Upper lobe of left lung (tissue), 6 donors: ENCODE measurements around the gene PIM3. TPM values are rescaled to one million over a fixed set of nuclear protein-coding genes. Genes with fewer than 3 reads are reported as not detected.

Source experiments
- ATAC-seq, 2 donors: fragments of 200-7000 bp; cut with Tn5 transposase; one replicate each; pipeline ENCODE4 v1.9.1; 2022; ENCODE audit warnings: mild to moderate bottlenecking in 2 of 2, moderate library complexity in 2 of 2; ENCODE audit not compliant: low FRiP score in 2 of 2
- DNase-seq, 2 donors: peaks; one replicate each; pipeline ENCODE4 v3.0.0-alpha.2; 2019 to 2020
- H3K27ac ChIP-seq, 4 donors: fragments of 200-600 bp; sonication (generic); one replicate each; pipeline ENCODE4 v1.5.1; 2016 to 2019
- H3K27me3 ChIP-seq, 4 donors: fragments of 200-600 bp; sonication (generic); one replicate each; pipeline ENCODE4 v1.5.1; 2017 to 2019
- H3K36me3 ChIP-seq, 4 donors: fragments of 200-600 bp; sonication (generic); one replicate each; pipeline ENCODE4 v1.5.1; 2016 to 2019
- H3K4me1 ChIP-seq, 4 donors: fragments of 200-600 bp; sonication (generic); one replicate each; pipeline ENCODE4 v1.5.1; 2018 to 2019
- H3K4me3 ChIP-seq, 4 donors: fragments of 200-600 bp; sonication (generic); one replicate each; pipeline ENCODE4 v1.5.1; 2017 to 2019; ENCODE audit warnings: mild to moderate bottlenecking in 2 of 4, moderate library complexity in 1 of 4
- H3K9me3 ChIP-seq, 4 donors: fragments of 200-600 bp; sonication (generic); one replicate each; pipeline ENCODE4 v1.5.1; 2018 to 2019
- CTCF ChIP-seq, 6 experiments: fragments of 450-650 bp in 4 of 6; fragments of 200-600 bp in 2 of 6; sonication (generic) in 2 of 6; IDR thresholded peaks; one replicate each; pipeline ENCODE4 v1.5.1; 2016 to 2019; ENCODE audit warnings: antibody characterized with exemption in 6 of 6
- EP300 ChIP-seq, 4 donors: sonication (generic); formaldehyde crosslinking; IDR thresholded peaks; one replicate each; pipeline ENCODE4 v1.5.1; 2017; ENCODE audit warnings: antibody characterized with exemption in 4 of 4, control low read depth in 2 of 4
- POLR2A ChIP-seq, 4 donors: fragments of 450-650 bp; IDR thresholded peaks; one replicate each; pipeline ENCODE4 v1.5.1; 2016 to 2017; ENCODE audit warnings: antibody characterized with exemption in 4 of 4, mild to moderate bottlenecking in 2 of 4
- POLR2AphosphoS5 ChIP-seq, 2 donors: sonication (generic); formaldehyde crosslinking; IDR thresholded peaks; one replicate each; pipeline ENCODE4 v1.5.1; 2017; ENCODE audit warnings: antibody characterized with exemption in 2 of 2
- WGBS, 2 donors: methylation state at CpG; one replicate each; pipeline ENCODE4 v1.1.5; 2017 to 2018; 5-methylcytosine and 5-hydroxymethylcytosine counted together
- total RNA-seq, 6 donors: library from RNA; depleted of rRNA in 4 of 6; stranded (reverse); fragments of >200 nt in 4 of 6; gene quantifications; one replicate each; pipeline versions ENCODE4 v1.1.0 to v1.2.1, GENCODE V29; 2016 to 2021
- donor health status: DM: no; HTN: no; CAD: no; lungs with moderate emphysema.
- donor health status: DM: no; HTN: yes; CAD: no; lungs with severe emphysema.

PIM3 gene
- total RNA-seq, 6 donors from 2014 or later: 131 to 246 (median 156) TPM

- Histone ChIP-seq H3K4me1 (peaks cover 70 to 86% (median 78%) of the 10 kb centered on the region in 4 donors), H3K4me3 (peak overlapping the region in 1 of 4 donors; percentile 98), H3K27me3 (no peaks in the 10 kb centered on the region), H3K9me3 (no peaks in the 10 kb centered on the region), H3K27ac (peak overlapping the region; percentile 95 to 98 (median 96)), H3K36me3 (peaks cover 17 to 44% (median 36%) of the 10 kb centered on the region in 4 donors)
- no peak for TF ChIP-seq CTCF (IDR thresholded peaks at IDR 0.05)
- no peak for TF ChIP-seq EP300 (IDR thresholded peaks at IDR 0.05)
- no peak for TF ChIP-seq POLR2AphosphoS5 (IDR thresholded peaks at IDR 0.05)
- TF ChIP-seq POLR2A (IDR thresholded peaks at IDR 0.05): peak in 1 of 4 donors; percentile 18
- no peak for ATAC-seq
- 62 to 73% methylated on average over 8 to 11 of the region's 11 CpGs for WGBS, 2 donors
- peak in 1 of 2 donors; percentile 32 for DNase-seq
Observed at GRCh38 chr22:49966041-49966773, 5.6 kb downstream of the PIM3 start.

GRCh38 chr22:49966774-49967705 is 6.5 kb downstream of the PIM3 start:
- TF ChIP-seq CTCF (IDR thresholded peaks at IDR 0.05) (peak in 2 of 6 experiments; percentile 11 to 12), POLR2A (IDR thresholded peaks at IDR 0.05) (peak in 1 of 4 donors; percentile 25), POLR2AphosphoS5 (IDR thresholded peaks at IDR 0.05) (peak; percentile 74 to 93), EP300 (IDR thresholded peaks at IDR 0.05) (peak in 2 of 4 donors; percentile 76 to 79)
- H3K36me3 ChIP-seq: peaks cover 17 to 36% (median 30%) of the 10 kb centered on the region in 4 donors
- peak; percentile 87 to 91 for DNase-seq
- WGBS, 2 donors: 39 to 46% methylated on average over 17 to 33 of the region's 36 CpGs
- peak in 1 of 2 donors; percentile 2 for ATAC-seq
- H3K4me3 ChIP-seq: peak overlapping the region in 2 of 4 donors; percentile 31 to 98
- H3K4me1 ChIP-seq: peaks cover 78 to 95% (median 86%) of the 10 kb centered on the region in 4 donors
- peak overlapping the region; percentile 95 to 98 (median 96) for H3K27ac ChIP-seq
- no peaks in the 10 kb centered on the region for H3K27me3 ChIP-seq
- H3K9me3 ChIP-seq: no peaks in the 10 kb centered on the region

DNA sequence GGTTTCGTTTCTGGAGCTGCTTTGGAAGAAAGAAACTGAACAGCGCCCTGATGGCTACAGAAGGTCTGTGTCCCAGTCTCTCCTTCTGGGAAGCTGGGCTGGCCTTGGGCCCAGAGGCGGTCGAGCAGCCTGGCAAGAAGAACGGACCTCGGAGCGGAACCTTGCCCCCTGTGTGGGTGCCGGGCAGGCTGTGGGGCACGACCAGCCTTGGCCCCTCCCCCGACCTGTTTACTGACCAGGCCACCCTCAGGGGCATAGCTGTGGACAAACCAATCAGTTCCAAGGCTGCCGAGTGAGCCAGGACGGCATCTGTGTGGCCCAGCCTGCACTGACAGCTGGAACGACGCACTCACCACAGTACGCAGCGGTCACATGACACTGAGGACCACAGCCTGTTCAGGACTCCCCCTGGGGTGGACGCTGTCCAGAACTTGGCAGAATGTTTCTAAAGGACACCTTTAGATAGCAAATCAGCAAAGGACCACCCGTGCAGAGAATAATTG is 7.2 kb downstream of the PIM3 start:
- DNase-seq: peak; percentile 66 to 72
- TF ChIP-seq POLR2AphosphoS5 (IDR thresholded peaks at IDR 0.05) (peak; percentile 49 to 68), CTCF (IDR thresholded peaks at IDR 0.05) (no peak), EP300 (IDR thresholded peaks at IDR 0.05) (peak in 1 of 4 donors; percentile 2), POLR2A (IDR thresholded peaks at IDR 0.05) (peak in 1 of 4 donors; percentile 27)
- Histone ChIP-seq H3K4me3 (peak overlapping the region in 2 of 4 donors; percentile 31 to 98), H3K27me3 (no peaks in the 10 kb centered on the region), H3K9me3 (no peaks in the 10 kb centered on the region), H3K4me1 (peaks cover 81 to 98% (median 87%) of the 10 kb centered on the region in 4 donors), H3K27ac (peak overlapping the region; percentile 95 to 98 (median 96)), H3K36me3 (peaks cover 16 to 31% (median 25%) of the 10 kb centered on the region in 4 donors)
- WGBS, 2 donors: 48 to 64% methylated on average over 13 to 16 of the region's 18 CpGs
- ATAC-seq: no peak

- H3K36me3 ChIP-seq: peaks cover 9 to 25% (median 19%) of the 10 kb centered on the region in 4 donors
- no peak for ATAC-seq
- H3K4me1 ChIP-seq: peaks cover 75 to 92% (median 81%) of the 10 kb centered on the region in 4 donors
- WGBS, 2 donors: 88 to 95% methylated on average over 5 to 8 of the region's 11 CpGs
- no peaks in the 10 kb centered on the region for H3K9me3 ChIP-seq
- DNase-seq: peak in 1 of 2 donors; percentile 84
- TF ChIP-seq EP300 (IDR thresholded peaks at IDR 0.05) (no peak), POLR2AphosphoS5 (IDR thresholded peaks at IDR 0.05) (peak in 1 of 2 donors; percentile 6)
- peak overlapping the region; percentile 95 to 98 (median 96) for H3K27ac ChIP-seq
- H3K4me3 ChIP-seq: no peak overlapping the region
- no peaks in the 10 kb centered on the region for H3K27me3 ChIP-seq
Observed at GRCh38 chr22:49968313-49968830, 7.8 kb downstream of the PIM3 start.
